ENCODE results near the gene SLC25A21.
A peak's percentile ranks its signal among the peaks of the same experiment; 100 is the strongest.

- TF ChIP-seq CTCF (conservative IDR thresholded peaks at IDR 0.05 in 1 of 2, IDR thresholded peaks at IDR 0.05 in 1 of 2; ENCODE audit: low read depth in 1 of 2, low read length in 2 of 2) (peak; percentile 49 to 68), EZH2 (IDR thresholded peaks at IDR 0.05; ENCODE audit: low read length, missing control alignments) (no peak)
These were observed 55.2 kb downstream of the SLC25A21 start for GRCh38 chr14:37116933-37117849.
